Measurements from ENCODE around the gene EVA1B.

EVA1B gene

GRCh38 chr1:36328088-36328480 is 4.6 kb upstream of the EVA1B start:
- Histone ChIP-seq H3K4me1 (ENCODE audit: control insufficient read depth in 1 of 2, insufficient read depth in 1 of 2, low read depth in 1 of 2, low read length in 1 of 2) (peaks cover 13% of the 10 kb centered on the region in 2 experiments), H3K9me3 (no peaks in the 10 kb centered on the region), H3K36me3 (no peaks in the 10 kb centered on the region), H3K27ac (no peak overlapping the region), H3K4me3 (ENCODE audit: low read depth in 1 of 2, low read length in 1 of 2) (no peak overlapping the region), H3K27me3 (peaks cover 34% of the 10 kb centered on the region)
- no peak for TF ChIP-seq CTCF (IDR thresholded peaks at IDR 0.05)

DNA sequence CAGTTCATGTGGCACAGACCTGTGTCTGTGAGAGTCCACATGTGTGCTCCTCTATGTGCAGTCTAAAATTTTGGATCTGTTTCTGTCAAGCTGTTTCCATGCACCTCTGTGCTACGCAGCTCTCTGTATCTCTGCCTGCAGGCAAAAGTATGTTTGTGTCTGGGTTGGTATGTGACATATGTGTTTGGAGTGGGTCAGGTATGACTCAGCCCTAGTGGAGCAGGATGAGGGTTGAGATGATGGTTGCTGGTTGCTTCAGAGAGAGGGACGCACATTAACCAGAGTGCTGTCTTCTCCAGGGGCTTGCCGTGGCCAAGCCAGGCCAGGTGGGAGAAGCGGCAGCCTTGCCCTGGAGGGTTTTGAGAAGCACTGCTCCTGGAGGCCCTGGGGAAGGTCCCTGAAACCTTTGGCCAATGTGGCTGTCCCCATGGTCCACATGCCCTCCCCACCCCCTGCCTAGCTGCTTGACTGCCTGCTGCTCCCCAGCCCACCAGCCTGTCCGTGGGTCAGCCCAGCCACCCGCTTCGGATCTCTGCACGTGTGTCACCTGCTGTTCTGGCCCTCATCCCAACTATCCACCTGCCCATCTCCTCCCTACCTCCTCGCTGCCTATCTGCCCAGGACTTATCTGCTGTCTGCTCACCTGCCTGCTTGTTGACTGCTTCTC is 4.1 kb upstream of the EVA1B start:
- Histone ChIP-seq H3K27ac (no peak overlapping the region), H3K9me3 (no peaks in the 10 kb centered on the region), H3K4me1 (ENCODE audit: control insufficient read depth in 1 of 2, insufficient read depth in 1 of 2, low read depth in 1 of 2, low read length in 1 of 2) (peaks cover 17 to 18% of the 10 kb centered on the region in 2 experiments), H3K36me3 (no peaks in the 10 kb centered on the region), H3K27me3 (peaks cover 39% of the 10 kb centered on the region), H3K4me3 (ENCODE audit: low read depth in 1 of 2, low read length in 1 of 2) (no peak overlapping the region)
- TF ChIP-seq CTCF (IDR thresholded peaks at IDR 0.05), result no peak

DNA sequence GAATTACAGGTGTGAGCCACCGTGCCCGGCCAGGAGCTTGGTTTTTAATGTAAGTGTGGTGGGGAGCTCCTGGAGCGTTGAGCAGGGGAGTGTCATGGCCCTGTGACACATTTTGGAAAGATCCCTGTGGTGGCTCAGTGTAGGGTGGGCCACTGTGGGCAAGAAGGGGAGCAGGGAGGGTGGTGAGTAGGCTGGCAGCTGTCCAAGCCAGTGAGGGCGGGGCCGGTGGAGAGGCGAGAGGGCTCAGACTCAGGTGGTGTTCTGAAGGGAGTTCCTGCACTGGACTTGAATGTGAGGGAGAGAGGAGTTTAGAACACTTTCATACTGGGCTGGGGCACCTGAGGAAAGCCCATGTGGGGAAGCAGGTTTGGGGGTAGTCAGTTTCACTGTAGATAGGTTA is 3.1 kb upstream of the EVA1B start:
- peaks cover 26 to 29% of the 10 kb centered on the region in 2 experiments for H3K4me1 ChIP-seq (ENCODE audit: control insufficient read depth in 1 of 2, insufficient read depth in 1 of 2, low read depth in 1 of 2, low read length in 1 of 2)

GRCh38 chr1:36324353-36324703 is 883 bp upstream of the EVA1B start:
- Histone ChIP-seq H3K27ac (no peak overlapping the region), H3K4me3 (ENCODE audit: low read depth in 1 of 2, low read length in 1 of 2) (peak overlapping the region; percentile 76 to 82), H3K36me3 (no peaks in the 10 kb centered on the region), H3K4me1 (ENCODE audit: control insufficient read depth in 1 of 2, insufficient read depth in 1 of 2, low read depth in 1 of 2, low read length in 1 of 2) (peaks cover 38 to 41% of the 10 kb centered on the region in 2 experiments), H3K27me3 (peaks cover 67% of the 10 kb centered on the region), H3K9me3 (no peaks in the 10 kb centered on the region)
- TF ChIP-seq CTCF (IDR thresholded peaks at IDR 0.05), result no peak

More for the DNA sequence above, 3.1 kb upstream of the EVA1B start:
- H3K27me3 ChIP-seq, result peaks cover 49% of the 10 kb centered on the region
- no peak overlapping the region for H3K4me3 ChIP-seq (ENCODE audit: low read depth in 1 of 2, low read length in 1 of 2)
- no peaks in the 10 kb centered on the region for H3K9me3 ChIP-seq
- H3K36me3 ChIP-seq, result no peaks in the 10 kb centered on the region
- no peak for TF ChIP-seq CTCF (IDR thresholded peaks at IDR 0.05)
- H3K27ac ChIP-seq, result no peak overlapping the region

DNA sequence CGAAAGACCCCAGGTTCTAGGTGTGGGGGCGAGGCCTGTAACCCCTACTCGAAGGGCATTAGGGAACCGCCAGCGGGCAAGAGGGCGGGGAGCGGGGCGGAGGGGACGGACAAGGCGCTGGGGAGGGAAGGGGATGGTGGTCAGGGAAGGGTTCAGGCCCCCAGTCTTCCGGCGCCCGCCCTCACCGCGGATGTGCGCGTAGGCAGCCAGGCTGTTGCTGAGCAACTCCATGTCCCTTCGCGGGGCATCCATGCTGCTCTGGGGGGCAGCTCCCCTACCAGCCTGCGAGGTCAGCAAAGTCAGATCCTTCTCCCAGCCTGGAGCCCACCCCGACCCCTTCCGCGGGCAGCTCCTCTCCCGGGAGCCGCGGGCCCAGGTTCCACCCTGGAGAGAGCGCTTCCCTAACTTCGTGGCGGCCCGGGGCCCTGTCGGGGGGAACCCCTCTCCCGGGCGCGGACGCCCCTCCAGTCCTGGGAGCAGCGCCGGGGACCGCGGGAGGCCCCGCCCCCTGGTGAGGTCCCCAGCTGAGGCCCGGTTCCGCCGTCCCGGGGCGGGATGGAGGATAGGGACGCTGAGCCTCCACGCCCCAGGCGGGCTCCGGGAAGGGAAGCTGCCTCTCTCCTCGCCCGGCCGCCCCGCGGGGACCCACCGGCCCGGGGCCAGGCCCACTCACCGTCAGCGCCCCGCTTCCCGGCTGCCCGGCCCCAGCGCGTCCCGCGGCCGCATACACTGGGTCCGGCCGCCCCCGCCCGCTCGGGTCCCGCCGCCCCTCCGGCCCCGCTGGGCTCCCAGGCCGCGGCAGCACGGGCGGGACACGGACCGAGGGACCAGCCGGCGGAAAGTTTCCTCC is 434 bp downstream of the EVA1B start:
- TF ChIP-seq CTCF (IDR thresholded peaks at IDR 0.05), result no peak
- H3K4me1 ChIP-seq (ENCODE audit: control insufficient read depth in 1 of 2, insufficient read depth in 1 of 2, low read depth in 1 of 2, low read length in 1 of 2), result peaks cover 38 to 41% of the 10 kb centered on the region in 2 experiments
- H3K36me3 ChIP-seq, result no peaks in the 10 kb centered on the region
- peaks cover 67% of the 10 kb centered on the region for H3K27me3 ChIP-seq
- H3K27ac ChIP-seq, result peak overlapping the region; percentile 77
- H3K9me3 ChIP-seq, result no peaks in the 10 kb centered on the region
- H3K4me3 ChIP-seq (ENCODE audit: low read depth in 1 of 2, low read length in 1 of 2), result peak overlapping the region; percentile 76 to 82
